Measurements from ENCODE around the gene ABTB1.
"Not testable (repeated sequence)": the region's sequence is repeated elsewhere in the genome, so short reads cannot be mapped to it uniquely, and the experiment has no call there.

Gene ABTB1

DNA sequence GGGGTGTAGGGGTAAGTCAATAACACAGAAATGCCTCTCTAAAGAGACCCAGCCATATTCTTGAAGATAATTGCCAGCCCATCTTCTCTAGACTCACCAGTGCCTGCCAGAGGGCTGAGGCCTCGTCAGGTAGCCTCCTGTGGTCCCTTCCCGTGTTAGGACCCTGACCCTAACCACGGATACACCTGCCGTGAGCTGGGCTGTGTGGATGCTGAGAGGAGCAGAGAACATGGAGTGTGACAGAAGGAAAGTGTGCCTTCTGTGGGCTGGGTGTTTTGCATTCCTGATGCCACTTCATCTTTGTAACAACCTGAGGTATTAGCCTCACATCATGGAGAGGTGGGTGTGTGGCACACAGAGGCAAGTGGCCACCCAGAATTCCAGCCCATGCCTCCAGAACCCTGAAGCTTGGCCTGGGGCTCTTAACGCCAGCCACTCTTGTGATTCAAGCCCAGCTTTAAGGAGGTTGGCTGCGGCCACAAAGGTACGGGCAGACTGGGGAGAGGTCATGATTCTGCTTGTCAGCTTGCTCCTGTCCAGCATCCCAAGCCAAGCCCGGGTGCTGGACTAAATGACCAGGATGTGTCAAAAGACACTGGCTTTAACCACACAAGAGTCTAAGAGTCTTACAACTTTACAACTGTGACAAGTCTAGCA, 21.1 kb upstream of the ABTB1 start:
- Histone ChIP-seq H3K4ac (ENCODE audit: low read length) (no peak overlapping the region), H3K36me3 (replicated peaks in 1 of 2; ENCODE audit: control insufficient read depth in 2 of 2, insufficient read depth in 2 of 2, low read length in 2 of 2) (peaks cover 0 to 49% of the 10 kb centered on the region in 2 donors), H4K8ac (ENCODE audit: low read depth, low read length) (no peak overlapping the region), H3K9ac (ENCODE audit: low read depth, low read length, poor library complexity) (no peak overlapping the region), H3K27me3 (ENCODE audit: control insufficient read depth in 3 of 3, insufficient read depth in 3 of 3, low read depth in 1 of 3, low read length in 3 of 3) (no peaks in the 10 kb centered on the region), H2BK5ac (ENCODE audit: low read length) (no peak overlapping the region), H2BK12ac (ENCODE audit: low read length) (no peak overlapping the region), H3K4me2 (ENCODE audit: insufficient read depth, low read length, poor library complexity, severe bottlenecking) (no peak overlapping the region), H2BK15ac (ENCODE audit: low read length) (no peak overlapping the region), H3K4me3 (ENCODE audit: low read length in 2 of 2) (no peak overlapping the region), H3K14ac (ENCODE audit: low read length) (no peak overlapping the region), H3K9me3 (replicated peaks in 1 of 2; ENCODE audit: control insufficient read depth in 2 of 2, insufficient read depth in 1 of 2, low read depth in 1 of 2, low read length in 2 of 2) (no peaks in the 10 kb centered on the region), H2AK5ac (ENCODE audit: low read depth, low read length) (no peak overlapping the region), H3K4me1 (ENCODE audit: control insufficient read depth in 2 of 2, insufficient read depth in 1 of 2, low read depth in 1 of 2, low read length in 2 of 2) (peaks cover 0 to 3% of the 10 kb centered on the region in 2 donors), H3K27ac (replicated peaks; ENCODE audit: low read length) (no peak overlapping the region), H2AFZ (ENCODE audit: low read length) (no peak overlapping the region), H2BK120ac (ENCODE audit: low read depth, low read length) (no peak overlapping the region), H3K79me1 (ENCODE audit: low read depth, low read length) (no peaks in the 10 kb centered on the region), H3K18ac (ENCODE audit: low read length) (no peak overlapping the region), H4K91ac (ENCODE audit: low read depth, low read length, poor library complexity) (no peak overlapping the region), H3K23ac (ENCODE audit: low read depth, low read length, poor library complexity) (no peak overlapping the region)
- WGBS, 2 donors (ENCODE audit: extremely low coverage in 2 of 2, insufficient read length in 2 of 2, insufficient replicate concordance in 1 of 2), result no CpG with 5 or more reads among the region's 8 CpGs
- DNase-seq (ENCODE audit: low spot score), result no peak

DNA sequence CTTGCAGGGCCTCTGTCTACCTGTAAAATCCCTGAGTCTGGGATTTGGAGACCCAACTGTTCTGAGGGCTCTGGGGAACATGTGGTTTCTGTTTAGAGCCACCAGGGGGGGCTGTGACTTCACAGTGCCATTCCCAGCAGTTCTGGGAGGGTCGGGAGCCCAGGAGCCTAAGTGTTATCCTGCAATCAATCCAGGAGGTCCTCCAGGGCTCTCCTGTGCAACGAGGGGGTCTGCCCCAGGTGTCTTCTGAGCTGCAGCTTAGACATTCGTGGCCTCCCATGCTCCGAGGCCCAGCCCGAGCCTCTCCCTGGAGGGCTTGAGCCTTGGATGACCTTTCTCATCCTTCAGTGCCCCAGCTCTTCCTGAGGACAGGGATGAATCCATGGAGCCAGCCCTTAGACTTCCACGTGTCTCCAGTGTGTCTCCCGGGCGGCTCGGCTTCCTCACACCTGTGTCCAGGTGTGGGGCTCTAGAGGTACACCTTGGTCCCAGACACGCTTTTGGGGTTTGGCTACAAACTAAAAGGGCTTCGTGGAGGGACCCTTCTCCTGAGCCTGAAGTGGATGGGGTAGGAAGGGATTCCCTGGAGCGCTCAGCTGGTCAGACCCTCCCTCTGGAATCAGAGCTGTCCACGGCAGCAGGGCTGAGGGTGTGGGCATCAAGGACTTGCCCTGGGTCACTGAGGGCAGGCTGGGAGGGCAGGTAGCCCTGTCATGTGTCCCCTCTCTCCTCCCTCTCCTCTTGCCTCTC, 20.3 kb upstream of the ABTB1 start:
- DNase-seq (ENCODE audit: low spot score), result peak; percentile 65
- WGBS, 2 donors (ENCODE audit: extremely low coverage in 2 of 2, insufficient read length in 2 of 2, insufficient replicate concordance in 1 of 2), result no CpG with 5 or more reads among the region's 13 CpGs

DNA sequence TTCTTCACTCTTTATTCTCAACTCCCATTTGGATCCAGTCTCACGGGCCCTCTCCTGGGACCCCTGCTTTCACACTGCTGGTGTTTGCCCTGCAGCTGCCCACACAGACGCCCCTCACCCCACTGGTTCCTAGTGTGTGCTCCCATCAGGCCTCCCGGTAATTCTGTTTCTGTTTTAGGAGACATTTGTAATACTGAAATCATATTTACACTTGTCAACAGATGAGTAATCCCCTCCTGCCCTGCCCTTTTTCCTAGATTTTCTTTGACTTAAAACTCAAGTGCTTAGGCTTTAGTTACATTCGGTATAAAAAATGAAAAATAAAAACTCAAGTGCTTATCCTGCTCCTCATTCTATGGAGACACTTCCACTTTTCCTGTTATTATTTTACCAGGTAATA, 18.4 kb upstream of the ABTB1 start:
- Histone ChIP-seq H2AFZ (ENCODE audit: low read length) (no peak overlapping the region), H2BK15ac (ENCODE audit: low read length) (no peak overlapping the region)

More for the DNA sequence above, 20.3 kb upstream of the ABTB1 start:
- no peak overlapping the region for H3K9ac ChIP-seq (ENCODE audit: low read depth, low read length, poor library complexity)
- H3K18ac ChIP-seq (ENCODE audit: low read length), result no peak overlapping the region
- H3K27ac ChIP-seq (replicated peaks; ENCODE audit: low read length), result no peak overlapping the region
- no peak overlapping the region for H3K23ac ChIP-seq (ENCODE audit: low read depth, low read length, poor library complexity)
- H2AFZ ChIP-seq (ENCODE audit: low read length), result no peak overlapping the region
- no peaks in the 10 kb centered on the region for H3K4me1 ChIP-seq (ENCODE audit: control insufficient read depth in 2 of 2, insufficient read depth in 1 of 2, low read depth in 1 of 2, low read length in 2 of 2)
- no peak overlapping the region for H3K4me3 ChIP-seq (ENCODE audit: low read length in 2 of 2)
- H2AK5ac ChIP-seq (ENCODE audit: low read depth, low read length), result no peak overlapping the region
- H3K36me3 ChIP-seq (replicated peaks in 1 of 2; ENCODE audit: control insufficient read depth in 2 of 2, insufficient read depth in 2 of 2, low read length in 2 of 2), result peaks cover 2 to 44% of the 10 kb centered on the region in 2 donors
- H2BK12ac ChIP-seq (ENCODE audit: low read length), result peak overlapping the region; percentile 8
- H2BK15ac ChIP-seq (ENCODE audit: low read length), result no peak overlapping the region
- no peaks in the 10 kb centered on the region for H3K27me3 ChIP-seq (ENCODE audit: control insufficient read depth in 3 of 3, insufficient read depth in 3 of 3, low read depth in 1 of 3, low read length in 3 of 3)
- no peak overlapping the region for H3K14ac ChIP-seq (ENCODE audit: low read length)
- no peak overlapping the region for H2BK120ac ChIP-seq (ENCODE audit: low read depth, low read length)
- H3K9me3 ChIP-seq (replicated peaks in 1 of 2; ENCODE audit: control insufficient read depth in 2 of 2, insufficient read depth in 1 of 2, low read depth in 1 of 2, low read length in 2 of 2), result no peaks in the 10 kb centered on the region
- H3K79me1 ChIP-seq (ENCODE audit: low read depth, low read length), result no peaks in the 10 kb centered on the region
- H4K8ac ChIP-seq (ENCODE audit: low read depth, low read length), result no peak overlapping the region
- no peak overlapping the region for H4K91ac ChIP-seq (ENCODE audit: low read depth, low read length, poor library complexity)
- H2BK5ac ChIP-seq (ENCODE audit: low read length), result no peak overlapping the region
- no peak overlapping the region for H3K4me2 ChIP-seq (ENCODE audit: insufficient read depth, low read length, poor library complexity, severe bottlenecking)
- no peak overlapping the region for H3K4ac ChIP-seq (ENCODE audit: low read length)

DNA sequence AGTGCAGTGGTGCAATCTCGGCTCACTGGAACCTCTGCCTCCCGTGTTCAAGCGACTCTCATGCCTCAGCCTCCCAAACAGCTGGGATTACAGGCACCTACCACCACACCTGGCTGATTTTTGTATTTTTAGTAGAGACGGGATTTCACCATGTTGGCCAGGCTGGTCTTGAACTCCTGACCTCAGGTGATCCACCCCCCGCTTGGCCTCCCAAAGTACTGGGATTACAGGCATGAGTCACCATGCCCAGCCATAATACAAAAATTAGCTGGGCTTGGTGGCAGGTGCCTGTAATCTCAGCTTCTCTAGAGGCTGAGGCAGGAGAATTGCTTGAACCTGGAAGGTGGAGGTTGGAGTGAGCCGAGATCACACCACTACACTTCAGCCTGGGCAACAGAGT, 17.8 kb upstream of the ABTB1 start:
- H3K4me1 ChIP-seq (ENCODE audit: control insufficient read depth in 2 of 2, insufficient read depth in 1 of 2, low read depth in 1 of 2, low read length in 2 of 2); H3K27me3 ChIP-seq (ENCODE audit: control insufficient read depth in 3 of 3, insufficient read depth in 3 of 3, low read depth in 1 of 3, low read length in 3 of 3); H3K18ac ChIP-seq (ENCODE audit: low read length); H3K79me1 ChIP-seq (ENCODE audit: low read depth, low read length); H3K4ac ChIP-seq (ENCODE audit: low read length); H3K23ac ChIP-seq (ENCODE audit: low read depth, low read length, poor library complexity); H4K8ac ChIP-seq (ENCODE audit: low read depth, low read length); H2BK120ac ChIP-seq (ENCODE audit: low read depth, low read length); H2BK5ac ChIP-seq (ENCODE audit: low read length); H3K9ac ChIP-seq (ENCODE audit: low read depth, low read length, poor library complexity); H3K27ac ChIP-seq (replicated peaks; ENCODE audit: low read length); H2AFZ ChIP-seq (ENCODE audit: low read length); H2AK5ac ChIP-seq (ENCODE audit: low read depth, low read length); DNase-seq (ENCODE audit: low spot score); H3K4me3 ChIP-seq (ENCODE audit: low read length in 2 of 2); H3K14ac ChIP-seq (ENCODE audit: low read length); H3K4me2 ChIP-seq (ENCODE audit: insufficient read depth, low read length, poor library complexity, severe bottlenecking); H2BK12ac ChIP-seq (ENCODE audit: low read length); H2BK15ac ChIP-seq (ENCODE audit: low read length); H4K91ac ChIP-seq (ENCODE audit: low read depth, low read length, poor library complexity); H3K9me3 ChIP-seq (replicated peaks in 1 of 2; ENCODE audit: control insufficient read depth in 2 of 2, insufficient read depth in 1 of 2, low read depth in 1 of 2, low read length in 2 of 2): not testable (repeated sequence)
- peaks cover 3 to 38% of the 10 kb centered on the region in 2 donors for H3K36me3 ChIP-seq (replicated peaks in 1 of 2; ENCODE audit: control insufficient read depth in 2 of 2, insufficient read depth in 2 of 2, low read length in 2 of 2)
- WGBS, 2 donors (ENCODE audit: extremely low coverage in 2 of 2, insufficient read length in 2 of 2, insufficient replicate concordance in 1 of 2), result no CpG with 5 or more reads among the region's 6 CpGs

More for the DNA sequence above, 18.4 kb upstream of the ABTB1 start:
- Histone ChIP-seq H3K18ac (ENCODE audit: low read length) (no peak overlapping the region), H4K91ac (ENCODE audit: low read depth, low read length, poor library complexity) (no peak overlapping the region), H4K8ac (ENCODE audit: low read depth, low read length) (no peak overlapping the region), H2BK12ac (ENCODE audit: low read length) (no peak overlapping the region), H3K27ac (replicated peaks; ENCODE audit: low read length) (no peak overlapping the region), H3K4ac (ENCODE audit: low read length) (no peak overlapping the region), H3K23ac (ENCODE audit: low read depth, low read length, poor library complexity) (no peak overlapping the region), H3K14ac (ENCODE audit: low read length) (no peak overlapping the region), H3K4me2 (ENCODE audit: insufficient read depth, low read length, poor library complexity, severe bottlenecking) (no peak overlapping the region), H3K9ac (ENCODE audit: low read depth, low read length, poor library complexity) (no peak overlapping the region), H3K79me1 (ENCODE audit: low read depth, low read length) (no peaks in the 10 kb centered on the region), H3K27me3 (ENCODE audit: control insufficient read depth in 3 of 3, insufficient read depth in 3 of 3, low read depth in 1 of 3, low read length in 3 of 3) (no peaks in the 10 kb centered on the region), H3K9me3 (replicated peaks in 1 of 2; ENCODE audit: control insufficient read depth in 2 of 2, insufficient read depth in 1 of 2, low read depth in 1 of 2, low read length in 2 of 2) (no peaks in the 10 kb centered on the region), H2BK120ac (ENCODE audit: low read depth, low read length) (no peak overlapping the region), H2AK5ac (ENCODE audit: low read depth, low read length) (no peak overlapping the region), H3K36me3 (replicated peaks in 1 of 2; ENCODE audit: control insufficient read depth in 2 of 2, insufficient read depth in 2 of 2, low read length in 2 of 2) (peaks cover 3 to 36% of the 10 kb centered on the region in 2 donors), H3K4me3 (ENCODE audit: low read length in 2 of 2) (no peak overlapping the region), H2BK5ac (ENCODE audit: low read length) (no peak overlapping the region), H3K4me1 (ENCODE audit: control insufficient read depth in 2 of 2, insufficient read depth in 1 of 2, low read depth in 1 of 2, low read length in 2 of 2) (no peaks in the 10 kb centered on the region)
- DNase-seq (ENCODE audit: low spot score), result no peak
- no CpG with 5 or more reads among the region's 4 CpGs for WGBS, 2 donors (ENCODE audit: extremely low coverage in 2 of 2, insufficient read length in 2 of 2, insufficient replicate concordance in 1 of 2)
